Activated CD4-positive, CD25-positive, alpha-beta regulatory T cell (primary cell): ENCODE measurements around the gene FOXO3.

Experiments used
- DNase-seq, 4 experiments: peaks; one replicate each; lab custom pipeline; 2025; lab: John Stamatoyannopoulos, UW

The FOXO3 gene

GRCh38 chr6:108574457-108575141 lies 13.9 kb downstream of the FOXO3 start:
- no peak for DNase-seq

- no peak for DNase-seq
Observed at GRCh38 chr6:108575905-108576494, 15.3 kb downstream of the FOXO3 start.

- DNase-seq, result no peak
Observed at GRCh38 chr6:108576709-108577108, 16.0 kb downstream of the FOXO3 start.

- no peak for DNase-seq
Observed at GRCh38 chr6:108578166-108578565, 17.4 kb downstream of the FOXO3 start.

GRCh38 chr6:108578595-108579327 lies 18.0 kb downstream of the FOXO3 start:
- no peak for DNase-seq

GRCh38 chr6:108579328-108579721 lies 18.6 kb downstream of the FOXO3 start:
- no peak for DNase-seq

- no peak for DNase-seq
Observed at GRCh38 chr6:108580646-108581045, 19.9 kb downstream of the FOXO3 start.

- DNase-seq, result no peak
Observed at GRCh38 chr6:108581237-108581931, 20.7 kb downstream of the FOXO3 start.

- no peak for DNase-seq
Observed at GRCh38 chr6:108581932-108582475, 21.3 kb downstream of the FOXO3 start.

- no peak for DNase-seq
Observed at GRCh38 chr6:108582618-108583017, 21.9 kb downstream of the FOXO3 start.

GRCh38 chr6:108584323-108584722 lies 23.6 kb downstream of the FOXO3 start:
- DNase-seq, result no peak

- DNase-seq, result no peak
Observed at GRCh38 chr6:108585359-108585758, 24.6 kb downstream of the FOXO3 start.

GRCh38 chr6:108585921-108586536 lies 25.3 kb downstream of the FOXO3 start:
- no peak for DNase-seq

- DNase-seq, result no peak
Observed at GRCh38 chr6:108587258-108588059, 26.7 kb downstream of the FOXO3 start.

GRCh38 chr6:108588586-108588985 lies 27.9 kb downstream of the FOXO3 start:
- DNase-seq, result no peak

GRCh38 chr6:108589244-108589791 lies 28.6 kb downstream of the FOXO3 start:
- DNase-seq, result no peak

- DNase-seq, result no peak
Observed at GRCh38 chr6:108591040-108591816, 30.5 kb downstream of the FOXO3 start.

GRCh38 chr6:108592371-108593337 lies 31.9 kb downstream of the FOXO3 start:
- DNase-seq, result no peak

- no peak for DNase-seq
Observed at GRCh38 chr6:108594151-108594550, 33.4 kb downstream of the FOXO3 start.
